ENCODE results near the gene AEN. TPM values are rescaled to one million over a fixed set of nuclear protein-coding genes. Genes with fewer than 3 reads are reported as not detected.
"Not testable (repeated sequence)": the region's sequence is repeated elsewhere in the genome, so short reads cannot be mapped to it uniquely, and the experiment has no call there.

The AEN gene
- total RNA-seq, 1 donor from 2014 or later = 12.0 TPM

- intact Hi-C loops (cut with DNase I) = loop anchor here (10.0 kb wide), 1 partner anchor 387 kb away; no protein-coding TSS in a partner anchor
- ATAC-seq (no peak), DNase-seq (ENCODE audit: missing footprints) (no peak)
These were observed 6.3 kb downstream of the AEN start for GRCh38 chr15:88627463-88627862.

GRCh38 chr15:88628018-88628654, 7.0 kb downstream of the AEN start:
- DNase-seq (ENCODE audit: missing footprints) (no peak), ATAC-seq (no peak)
- intact Hi-C loops (cut with DNase I) = loop anchor here (10.0 kb wide), 1 partner anchor 387 kb away; no protein-coding TSS in a partner anchor

GRCh38 chr15:88629071-88629470, 7.9 kb downstream of the AEN start:
- DNase-seq (ENCODE audit: missing footprints) = no peak
- ATAC-seq = no peak
- intact Hi-C loops (cut with DNase I) = loop anchor here (10.0 kb wide), 1 partner anchor 386 kb away; no protein-coding TSS in a partner anchor

- DNase-seq (ENCODE audit: missing footprints) = no peak
- no peak for ATAC-seq
- intact Hi-C loops (cut with DNase I) = no loop called here
These were observed 9.1 kb downstream of the AEN start for GRCh38 chr15:88630141-88630721.

GRCh38 chr15:88630798-88631463, 9.8 kb downstream of the AEN start:
- DNase-seq (ENCODE audit: missing footprints) = no peak

GRCh38 chr15:88631464-88632028, 10.4 kb downstream of the AEN start:
- DNase-seq (ENCODE audit: missing footprints) (no peak), ATAC-seq (no peak)
- intact Hi-C loops (cut with DNase I) = no loop called here

More at GRCh38 chr15:88630798-88631463, 9.8 kb downstream of the AEN start:
- intact Hi-C loops (cut with DNase I) = no loop called here
- no peak for ATAC-seq

GRCh38 chr15:88632797-88633196, 11.7 kb downstream of the AEN start:
- intact Hi-C loops (cut with DNase I); ATAC-seq; DNase-seq (ENCODE audit: missing footprints): not testable (repeated sequence)

GRCh38 chr15:88634449-88634848, 13.3 kb downstream of the AEN start:
- ATAC-seq (no peak), DNase-seq (ENCODE audit: missing footprints) (no peak)
- intact Hi-C loops (cut with DNase I) = no loop called here

- no peak for DNase-seq (ENCODE audit: missing footprints)
- no peak for ATAC-seq
- intact Hi-C loops (cut with DNase I) = no loop called here
These were observed 14.2 kb downstream of the AEN start for GRCh38 chr15:88635318-88635717.

GRCh38 chr15:88636050-88636449, 14.9 kb downstream of the AEN start:
- no peak for DNase-seq (ENCODE audit: missing footprints)
- no peak for ATAC-seq
- intact Hi-C loops (cut with DNase I) = no loop called here

- intact Hi-C loops (cut with DNase I) = no loop called here
- no peak for DNase-seq (ENCODE audit: missing footprints)
- ATAC-seq = no peak
These were observed 15.5 kb downstream of the AEN start for GRCh38 chr15:88636654-88637053.

- DNase-seq (ENCODE audit: missing footprints) (no peak), ATAC-seq (no peak)
- intact Hi-C loops (cut with DNase I) = no loop called here
These were observed 16.3 kb downstream of the AEN start for GRCh38 chr15:88637436-88637835.

- intact Hi-C loops (cut with DNase I) = no loop called here
- ATAC-seq (peak; percentile 23), DNase-seq (ENCODE audit: missing footprints) (peak; percentile 70)
These were observed 16.9 kb downstream of the AEN start for GRCh38 chr15:88637841-88638625.

GRCh38 chr15:88638626-88639372, 17.7 kb downstream of the AEN start, which contains the start of gene ISG20:
ISG20 (plus strand) TSS chr15:88639016; CDS start chr15:88639367, 351 bp downstream.
- ATAC-seq (peak; percentile 91), DNase-seq (ENCODE audit: missing footprints) (peak; percentile 93)
- intact Hi-C loops (cut with DNase I) = no loop called here

GRCh38 chr15:88641959-88642452, 20.9 kb downstream of the AEN start:
- ATAC-seq = no peak
- intact Hi-C loops (cut with DNase I) = no loop called here
- DNase-seq (ENCODE audit: missing footprints) = no peak

GRCh38 chr15:88642514-88642913, 21.4 kb downstream of the AEN start:
- ATAC-seq; intact Hi-C loops (cut with DNase I); DNase-seq (ENCODE audit: missing footprints): not testable (repeated sequence)

GRCh38 chr15:88644741-88645140, 23.6 kb downstream of the AEN start:
- ATAC-seq = no peak
- no peak for DNase-seq (ENCODE audit: missing footprints)
- intact Hi-C loops (cut with DNase I) = no loop called here
